Fibroblast of skin of left biceps (primary cell): Measurements from ENCODE around the gene CAMKK1.

Experiments used
- DNase-seq, 2 experiments: peaks; one replicate each; pipeline ENCODE4 v3.0.0-alpha.2; 2013; ENCODE audit warnings: low read depth in 2 of 2

CAMKK1 gene

GRCh38 chr17:3893003-3893719, at the start of gene CAMKK1:
Gene CAMKK1 (minus strand): TSS chr17:3893053. CDS start chr17:3885687, 7,366 bp downstream.
- peak; percentile 51 to 56 for DNase-seq

- DNase-seq = no peak
Observed at GRCh38 chr17:3940965-3941698, 48.3 kb upstream of the CAMKK1 start.

- DNase-seq = no peak
Observed at GRCh38 chr17:3937359-3937758, 44.5 kb upstream of the CAMKK1 start.

- DNase-seq = no peak
Observed at GRCh38 chr17:3935825-3936355, 43.0 kb upstream of the CAMKK1 start.

- DNase-seq = peak; percentile 6 to 8
Observed at GRCh38 chr17:3935140-3935542, 42.3 kb upstream of the CAMKK1 start.

GRCh38 chr17:3929764-3930163, 36.9 kb upstream of the CAMKK1 start:
- no peak for DNase-seq

- DNase-seq = no peak
Observed at GRCh38 chr17:3929181-3929580, 36.3 kb upstream of the CAMKK1 start.

GRCh38 chr17:3928406-3928805, 35.6 kb upstream of the CAMKK1 start:
- no peak for DNase-seq

GRCh38 chr17:3927628-3928340, 34.9 kb upstream of the CAMKK1 start:
- DNase-seq = no peak

- DNase-seq = no peak
Observed at GRCh38 chr17:3926860-3927627, 34.2 kb upstream of the CAMKK1 start.

GRCh38 chr17:3925684-3926485, 33.0 kb upstream of the CAMKK1 start:
- DNase-seq = no peak

- no peak for DNase-seq
Observed at GRCh38 chr17:3924512-3925350, 31.9 kb upstream of the CAMKK1 start.

GRCh38 chr17:3923466-3924190, 30.8 kb upstream of the CAMKK1 start:
- no peak for DNase-seq

- DNase-seq = no peak
Observed at GRCh38 chr17:3922765-3923164, 29.9 kb upstream of the CAMKK1 start.

- no peak for DNase-seq
Observed at GRCh38 chr17:3921502-3922319, 28.9 kb upstream of the CAMKK1 start.

GRCh38 chr17:3921006-3921405, 28.2 kb upstream of the CAMKK1 start:
- DNase-seq = no peak

- DNase-seq = no peak
Observed at GRCh38 chr17:3919123-3919624, 26.3 kb upstream of the CAMKK1 start.
